NT2/D1 (cell line): Measurements from ENCODE around the gene CCDC160.

ENCODE experiments used
- DNase-seq: peaks from one replicate; pipeline ENCODE4 v3.0.0-alpha.2; 2011; ENCODE audit warnings: low read depth, low spot score
- H3K27me3 ChIP-seq: 2 replicates; pipeline ENCODE4 v1.6.0; 2011; ENCODE audit warnings: mild to moderate bottlenecking; ENCODE audit not compliant: insufficient read length, insufficient read depth
- H3K36me3 ChIP-seq: 2 replicates; pipeline ENCODE4 v1.6.1; 2011; ENCODE audit warnings: mild to moderate bottlenecking, low read length, mixed read lengths; ENCODE audit not compliant: insufficient read depth, insufficient read length
- H3K4me1 ChIP-seq: 2 replicates; pipeline ENCODE4 v1.5.1; 2011; ENCODE audit not compliant: insufficient read depth, insufficient read length
- H3K4me3 ChIP-seq: 2 replicates; pipeline ENCODE4 v1.5.1; 2011; ENCODE audit warnings: low read depth; ENCODE audit not compliant: insufficient read length
- H3K9ac ChIP-seq: 2 replicates; pipeline ENCODE4 v1.6.0; 2011; ENCODE audit warnings: low read depth; ENCODE audit not compliant: insufficient read length
- H3K9me3 ChIP-seq: 2 replicates; pipeline ENCODE4 v1.5.1; 2011; ENCODE audit warnings: mild to moderate bottlenecking, low read length; ENCODE audit not compliant: insufficient read depth
- SUZ12 ChIP-seq: IDR thresholded peaks from 2 replicates; pipeline ENCODE4 v1.6.1; 2011; ENCODE audit not compliant: insufficient read length, insufficient read depth; ENCODE audit errors: extremely low read depth
- YY1 ChIP-seq: IDR thresholded peaks from 2 replicates; pipeline ENCODE4 v1.6.1; 2011; ENCODE audit not compliant: insufficient read length, insufficient read depth
- ZNF274 ChIP-seq: IDR thresholded peaks from 2 replicates; pipeline ENCODE4 v1.6.1; 2011; ENCODE audit warnings: mild to moderate bottlenecking, low read depth, low read length

Gene CCDC160

GRCh38 chrX:134239016-134239415 lies 2.0 kb downstream of the CCDC160 start:
- Histone ChIP-seq H3K36me3 (no peaks in the 10 kb centered on the region), H3K27me3 (no peaks in the 10 kb centered on the region), H3K4me1 (no peaks in the 10 kb centered on the region), H3K9me3 (no peaks in the 10 kb centered on the region), H3K9ac (no peak overlapping the region), H3K4me3 (no peak overlapping the region)
- DNase-seq, result no peak
- TF ChIP-seq ZNF274 (no peak), SUZ12 (no peak), YY1 (no peak)

GRCh38 chrX:134240209-134240608 lies 3.2 kb downstream of the CCDC160 start:
- TF ChIP-seq SUZ12 (no peak), ZNF274 (no peak), YY1 (no peak)
- DNase-seq, result no peak

GRCh38 chrX:134241960-134242619 lies 5.1 kb downstream of the CCDC160 start:
- no peaks in the 10 kb centered on the region for H3K9me3 ChIP-seq
- DNase-seq, result no peak
- H3K27me3 ChIP-seq, result no peaks in the 10 kb centered on the region
- H3K4me1 ChIP-seq, result no peaks in the 10 kb centered on the region
- H3K4me3 ChIP-seq, result no peak overlapping the region
- TF ChIP-seq ZNF274 (no peak), YY1 (no peak), SUZ12 (no peak)
- no peaks in the 10 kb centered on the region for H3K36me3 ChIP-seq
- H3K9ac ChIP-seq, result no peak overlapping the region

More at GRCh38 chrX:134240209-134240608, 3.2 kb downstream of the CCDC160 start:
- Histone ChIP-seq H3K4me1 (no peaks in the 10 kb centered on the region), H3K9me3 (no peaks in the 10 kb centered on the region), H3K4me3 (no peak overlapping the region), H3K9ac (no peak overlapping the region), H3K36me3 (no peaks in the 10 kb centered on the region), H3K27me3 (no peaks in the 10 kb centered on the region)

- no peak overlapping the region for H3K4me3 ChIP-seq
- no peak for DNase-seq
- no peaks in the 10 kb centered on the region for H3K27me3 ChIP-seq
- no peak overlapping the region for H3K9ac ChIP-seq
- no peaks in the 10 kb centered on the region for H3K36me3 ChIP-seq
- no peak for TF ChIP-seq YY1
- TF ChIP-seq SUZ12, result no peak
- no peak for TF ChIP-seq ZNF274
- H3K9me3 ChIP-seq, result no peaks in the 10 kb centered on the region
- H3K4me1 ChIP-seq, result no peaks in the 10 kb centered on the region
These were observed 7.1 kb downstream of the CCDC160 start for GRCh38 chrX:134244043-134244442.

GRCh38 chrX:134246282-134246681 lies 9.3 kb downstream of the CCDC160 start:
- DNase-seq, result no peak

GRCh38 chrX:134247492-134247891 lies 10.5 kb downstream of the CCDC160 start:
- H3K36me3 ChIP-seq, result no peaks in the 10 kb centered on the region
- DNase-seq, result no peak
- H3K27me3 ChIP-seq, result no peaks in the 10 kb centered on the region
- H3K4me1 ChIP-seq, result no peaks in the 10 kb centered on the region
- no peak overlapping the region for H3K4me3 ChIP-seq
- H3K9me3 ChIP-seq, result no peaks in the 10 kb centered on the region
- no peak for TF ChIP-seq SUZ12
- no peak for TF ChIP-seq ZNF274
- TF ChIP-seq YY1, result no peak
- no peak overlapping the region for H3K9ac ChIP-seq

More at GRCh38 chrX:134246282-134246681, 9.3 kb downstream of the CCDC160 start:
- no peaks in the 10 kb centered on the region for H3K9me3 ChIP-seq
- H3K4me1 ChIP-seq, result no peaks in the 10 kb centered on the region
- no peaks in the 10 kb centered on the region for H3K27me3 ChIP-seq
- H3K4me3 ChIP-seq, result no peak overlapping the region
- H3K9ac ChIP-seq, result no peak overlapping the region
- TF ChIP-seq ZNF274 (no peak), YY1 (no peak), SUZ12 (no peak)
- H3K36me3 ChIP-seq, result no peaks in the 10 kb centered on the region

- no peak for TF ChIP-seq SUZ12
- no peak for TF ChIP-seq YY1
- no peak for TF ChIP-seq ZNF274
These were observed 12.3 kb downstream of the CCDC160 start for GRCh38 chrX:134249241-134249640.

GRCh38 chrX:134251241-134251640 lies 14.3 kb downstream of the CCDC160 start:
- Histone ChIP-seq H3K9me3 (no peaks in the 10 kb centered on the region), H3K4me1 (no peaks in the 10 kb centered on the region), H3K27me3 (no peaks in the 10 kb centered on the region), H3K36me3 (no peaks in the 10 kb centered on the region), H3K9ac (no peak overlapping the region), H3K4me3 (no peak overlapping the region)
- no peak for DNase-seq
- no peak for TF ChIP-seq SUZ12
- TF ChIP-seq YY1, result no peak
- TF ChIP-seq ZNF274, result no peak

More at GRCh38 chrX:134249241-134249640, 12.3 kb downstream of the CCDC160 start:
- H3K4me3 ChIP-seq, result no peak overlapping the region
- no peak overlapping the region for H3K9ac ChIP-seq
- no peaks in the 10 kb centered on the region for H3K4me1 ChIP-seq
- H3K9me3 ChIP-seq, result no peaks in the 10 kb centered on the region
- DNase-seq, result no peak
- no peaks in the 10 kb centered on the region for H3K27me3 ChIP-seq
- H3K36me3 ChIP-seq, result no peaks in the 10 kb centered on the region
